Measurements from ENCODE around the gene RAB25.

The RAB25 gene

GRCh38 chr1:156076609-156077429 lies 15.9 kb downstream of the RAB25 start:
- H3K4me3 ChIP-seq (ENCODE audit: low read depth, low read length), result no peak overlapping the region
- no peak overlapping the region for H3K4me2 ChIP-seq (ENCODE audit: low read length)
- no peak overlapping the region for H2AFZ ChIP-seq
- no peak overlapping the region for H3K9ac ChIP-seq
- no peaks in the 10 kb centered on the region for H3K79me2 ChIP-seq
- H3K36me3 ChIP-seq (ENCODE audit: control insufficient read depth, insufficient read depth, low read length), result no peaks in the 10 kb centered on the region
- no peaks in the 10 kb centered on the region for H3K4me1 ChIP-seq
- no peaks in the 10 kb centered on the region for H3K9me3 ChIP-seq (ENCODE audit: control insufficient read depth, low read length)
- TF ChIP-seq, protein P1, sequence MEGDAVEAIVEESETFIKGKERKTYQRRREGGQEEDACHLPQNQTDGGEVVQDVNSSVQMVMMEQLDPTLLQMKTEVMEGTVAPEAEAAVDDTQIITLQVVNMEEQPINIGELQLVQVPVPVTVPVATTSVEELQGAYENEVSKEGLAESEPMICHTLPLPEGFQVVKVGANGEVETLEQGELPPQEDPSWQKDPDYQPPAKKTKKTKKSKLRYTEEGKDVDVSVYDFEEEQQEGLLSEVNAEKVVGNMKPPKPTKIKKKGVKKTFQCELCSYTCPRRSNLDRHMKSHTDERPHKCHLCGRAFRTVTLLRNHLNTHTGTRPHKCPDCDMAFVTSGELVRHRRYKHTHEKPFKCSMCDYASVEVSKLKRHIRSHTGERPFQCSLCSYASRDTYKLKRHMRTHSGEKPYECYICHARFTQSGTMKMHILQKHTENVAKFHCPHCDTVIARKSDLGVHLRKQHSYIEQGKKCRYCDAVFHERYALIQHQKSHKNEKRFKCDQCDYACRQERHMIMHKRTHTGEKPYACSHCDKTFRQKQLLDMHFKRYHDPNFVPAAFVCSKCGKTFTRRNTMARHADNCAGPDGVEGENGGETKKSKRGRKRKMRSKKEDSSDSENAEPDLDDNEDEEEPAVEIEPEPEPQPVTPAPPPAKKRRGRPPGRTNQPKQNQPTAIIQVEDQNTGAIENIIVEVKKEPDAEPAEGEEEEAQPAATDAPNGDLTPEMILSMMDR (IDR thresholded peaks at IDR 0.05), result no peak
- H3K27me3 ChIP-seq (ENCODE audit: control insufficient read depth, insufficient read depth, low read length), result no peaks in the 10 kb centered on the region
- no peak overlapping the region for H3K27ac ChIP-seq

GRCh38 chr1:156077430-156077760 lies 16.4 kb downstream of the RAB25 start:
- no peaks in the 10 kb centered on the region for H3K9me3 ChIP-seq (ENCODE audit: control insufficient read depth, low read length)
- no peaks in the 10 kb centered on the region for H3K79me2 ChIP-seq
- H3K4me3 ChIP-seq (ENCODE audit: low read depth, low read length), result no peak overlapping the region
- H3K27me3 ChIP-seq (ENCODE audit: control insufficient read depth, insufficient read depth, low read length), result no peaks in the 10 kb centered on the region
- H3K27ac ChIP-seq, result no peak overlapping the region
- H3K36me3 ChIP-seq (ENCODE audit: control insufficient read depth, insufficient read depth, low read length), result no peaks in the 10 kb centered on the region
- no peak overlapping the region for H3K9ac ChIP-seq
- H3K4me1 ChIP-seq, result no peaks in the 10 kb centered on the region
- H3K4me2 ChIP-seq (ENCODE audit: low read length), result no peak overlapping the region
- no peak overlapping the region for H2AFZ ChIP-seq
- TF ChIP-seq, protein P1 (IDR thresholded peaks at IDR 0.05), result no peak

- Histone ChIP-seq H3K27ac (no peak overlapping the region), H2AFZ (no peak overlapping the region), H3K4me1 (no peaks in the 10 kb centered on the region), H3K9ac (no peak overlapping the region), H3K36me3 (ENCODE audit: control insufficient read depth, insufficient read depth, low read length) (no peaks in the 10 kb centered on the region), H3K9me3 (ENCODE audit: control insufficient read depth, low read length) (no peaks in the 10 kb centered on the region), H3K4me3 (ENCODE audit: low read depth, low read length) (no peak overlapping the region), H3K27me3 (ENCODE audit: control insufficient read depth, insufficient read depth, low read length) (no peaks in the 10 kb centered on the region), H3K79me2 (no peaks in the 10 kb centered on the region), H3K4me2 (ENCODE audit: low read length) (no peak overlapping the region)
- TF ChIP-seq, protein P1 (IDR thresholded peaks at IDR 0.05), result no peak
Observed at GRCh38 chr1:156078728-156079127, 17.8 kb downstream of the RAB25 start.

- Histone ChIP-seq H3K4me1 (no peaks in the 10 kb centered on the region), H3K79me2 (no peaks in the 10 kb centered on the region), H3K9ac (no peak overlapping the region), H3K36me3 (ENCODE audit: control insufficient read depth, insufficient read depth, low read length) (no peaks in the 10 kb centered on the region), H3K27ac (no peak overlapping the region), H2AFZ (no peak overlapping the region), H3K27me3 (ENCODE audit: control insufficient read depth, insufficient read depth, low read length) (no peaks in the 10 kb centered on the region), H3K9me3 (ENCODE audit: control insufficient read depth, low read length) (no peaks in the 10 kb centered on the region), H3K4me3 (ENCODE audit: low read depth, low read length) (no peak overlapping the region), H3K4me2 (ENCODE audit: low read length) (no peak overlapping the region)
- TF ChIP-seq, protein P1 (IDR thresholded peaks at IDR 0.05), result no peak
Observed at GRCh38 chr1:156079762-156080161, 18.8 kb downstream of the RAB25 start.
